Measurements from ENCODE around the gene AZIN2. TPM values are rescaled to one million over a fixed set of nuclear protein-coding genes. Genes with fewer than 3 reads are reported as not detected.

AZIN2 gene
- total and polyA plus RNA-seq, 4 donors: 0.68 to 2.6 (median 0.74) TPM

- H3K9ac ChIP-seq (ENCODE audit: low read depth in 1 of 2, low read length in 2 of 2): no peak overlapping the region
- H3K27me3 ChIP-seq (ENCODE audit: control insufficient read depth in 4 of 4, insufficient read depth in 4 of 4, low read length in 3 of 4): no peaks in the 10 kb centered on the region
- H3K4me3 ChIP-seq (ENCODE audit: low read depth in 1 of 3, low read length in 3 of 3): no peak overlapping the region
- no peaks in the 10 kb centered on the region for H3K36me3 ChIP-seq (ENCODE audit: control insufficient read depth in 4 of 4, insufficient read depth in 3 of 4, low read depth in 1 of 4, low read length in 3 of 4)
- WGBS: 88% methylated on average over 4 of the region's 4 CpGs
- peak; percentile 21 for DNase-seq (ENCODE audit: low spot score)
- H3K4me1 ChIP-seq (ENCODE audit: control insufficient read depth in 4 of 4, insufficient read depth in 4 of 4, low read length in 3 of 4): peaks cover 4 to 32% (median 14%) of the 10 kb centered on the region in 4 donors
- H3K27ac ChIP-seq (ENCODE audit: low read depth in 1 of 2, low read length in 2 of 2): no peak overlapping the region
- H3K9me3 ChIP-seq (ENCODE audit: control insufficient read depth in 4 of 4, low read length in 3 of 4): no peaks in the 10 kb centered on the region
- TF ChIP-seq EGR1 (IDR thresholded peaks at IDR 0.05; ENCODE audit: low read depth in 2 of 2) (no peak), JUND (IDR thresholded peaks at IDR 0.05) (no peak), GABPA (IDR thresholded peaks at IDR 0.05 in 1 of 2, conservative IDR thresholded peaks at IDR 0.05 in 1 of 2) (no peak), REST (IDR thresholded peaks at IDR 0.05) (no peak), ATF3 (IDR thresholded peaks at IDR 0.05) (no peak), HNF4G (IDR thresholded peaks at IDR 0.05) (no peak), YY1 (IDR thresholded peaks at IDR 0.05) (no peak), ZBTB33 (IDR thresholded peaks at IDR 0.05) (no peak), CTCF (IDR thresholded peaks at IDR 0.05; ENCODE audit: low read depth, low read length, missing input control) (no peak)
Measured at GRCh38 chr1:33128781-33129180, 47.8 kb downstream of the AZIN2 start.

GRCh38 chr1:33130297-33130696 lies 49.3 kb downstream of the AZIN2 start:
- DNase-seq (ENCODE audit: low spot score): no peak
- TF ChIP-seq YY1 (IDR thresholded peaks at IDR 0.05): no peak
- TF ChIP-seq FOXA1 (IDR thresholded peaks at IDR 0.05): no peak
- no peak for TF ChIP-seq TAF1 (conservative IDR thresholded peaks at IDR 0.05)
- no peak for TF ChIP-seq JUND (IDR thresholded peaks at IDR 0.05)
- no peak for TF ChIP-seq REST (IDR thresholded peaks at IDR 0.05)
- no peak for TF ChIP-seq RAD21 (IDR thresholded peaks at IDR 0.05)
- no peak for TF ChIP-seq HNF4A (conservative IDR thresholded peaks at IDR 0.05)
- no peak for TF ChIP-seq FOXA2 (IDR thresholded peaks at IDR 0.05)
- no peak for TF ChIP-seq EGR1 (IDR thresholded peaks at IDR 0.05; ENCODE audit: low read depth in 2 of 2)
- TF ChIP-seq CTCF (IDR thresholded peaks at IDR 0.05; ENCODE audit: low read depth, low read length, missing input control): no peak
- TF ChIP-seq ATF3 (IDR thresholded peaks at IDR 0.05): no peak
- no peak for TF ChIP-seq RXRA (IDR thresholded peaks at IDR 0.05)
- no peak for TF ChIP-seq GABPA (IDR thresholded peaks at IDR 0.05 in 1 of 2, conservative IDR thresholded peaks at IDR 0.05 in 1 of 2)
- no peak for TF ChIP-seq SP1 (IDR thresholded peaks at IDR 0.05)
- no peak for TF ChIP-seq NR2F2 (IDR thresholded peaks at IDR 0.05)
- no peak for TF ChIP-seq MAX (IDR thresholded peaks at IDR 0.05)
- TF ChIP-seq HNF4G (IDR thresholded peaks at IDR 0.05): no peak

More at GRCh38 chr1:33130297-33130696, 49.3 kb downstream of the AZIN2 start:
- Histone ChIP-seq H3K9ac (ENCODE audit: low read depth in 1 of 2, low read length in 2 of 2) (no peak overlapping the region), H3K36me3 (ENCODE audit: control insufficient read depth in 4 of 4, insufficient read depth in 3 of 4, low read depth in 1 of 4, low read length in 3 of 4) (no peaks in the 10 kb centered on the region), H3K4me1 (ENCODE audit: control insufficient read depth in 4 of 4, insufficient read depth in 4 of 4, low read length in 3 of 4) (peaks cover 4 to 32% (median 14%) of the 10 kb centered on the region in 4 donors), H3K9me3 (ENCODE audit: control insufficient read depth in 4 of 4, low read length in 3 of 4) (no peaks in the 10 kb centered on the region), H3K27ac (ENCODE audit: low read depth in 1 of 2, low read length in 2 of 2) (no peak overlapping the region), H3K27me3 (ENCODE audit: control insufficient read depth in 4 of 4, insufficient read depth in 4 of 4, low read length in 3 of 4) (no peaks in the 10 kb centered on the region), H3K4me3 (ENCODE audit: low read depth in 1 of 3, low read length in 3 of 3) (no peak overlapping the region)
- WGBS: 82% methylated on average over 4 of the region's 4 CpGs

Measured in liver (tissue), 9 donors.